ENCODE measurements around the gene KCNG2. TPM values are rescaled to one million over a fixed set of nuclear protein-coding genes. Genes with fewer than 3 reads are reported as not detected.

KCNG2 gene
- total and polyA plus RNA-seq, 9 of the 15 experiments (the other 6 are each of a cell fraction or from before 2014, with no cell fraction given), result not detected

- Histone ChIP-seq H3K4me1 (replicated peaks in 1 of 2; ENCODE audit: control insufficient read depth in 2 of 2, insufficient read depth in 2 of 2, low read length in 2 of 2) (peaks cover 0 to 20% of the 10 kb centered on the region in 2 experiments; a peak in 2 of 5 replicates), H3K9me1 (ENCODE audit: control insufficient read depth, insufficient read depth, low read length) (no peaks in the 10 kb centered on the region), H4K20me1 (replicated peaks; ENCODE audit: control insufficient read depth, insufficient read depth, low read length) (no peaks in the 10 kb centered on the region), H3K9me3 (replicated peaks; ENCODE audit: control insufficient read depth, insufficient read depth, low read depth, low read length) (no peaks in the 10 kb centered on the region), H3K4me2 (ENCODE audit: insufficient read depth, low read length) (no peak overlapping the region), H2AFZ (ENCODE audit: low read depth, low read length) (no peak overlapping the region), H3K27ac (ENCODE audit: extremely low read depth, low read depth, low read length) (no peak overlapping the region), H3K36me3 (ENCODE audit: control insufficient read depth, insufficient read depth, low read length) (no peaks in the 10 kb centered on the region), H3K4me3 (no peak overlapping the region), H3K9ac (ENCODE audit: insufficient read depth in 1 of 2, low read depth in 2 of 2, low read length in 2 of 2) (no peak overlapping the region; a peak in 1 of 4 replicates), H3K27me3 (ENCODE audit: control insufficient read depth in 2 of 2, insufficient read depth in 2 of 2, low read length in 2 of 2) (peaks cover 17 to 78% of the 10 kb centered on the region in 2 experiments; a peak in 4 of 5 replicates), H3K79me2 (ENCODE audit: control insufficient read depth, insufficient read depth, low read length) (no peaks in the 10 kb centered on the region)
- WGBS (ENCODE audit: insufficient coverage, low coverage, missing lambda C conversion rate), result 9% methylated on average over 12 of the region's 19 CpGs
- in situ Hi-C loops (cut with MboI), result no loop called here
- ATAC-seq (no peak), DNase-seq (ENCODE audit: extremely low read depth in 1 of 4, low spot score in 3 of 4) (no peak), FAIRE-seq (no peak)
- ChIA-PET POLR2A (no interaction called here), CTCF (ENCODE audit: low intra/inter-chr PET ratio) (no interaction called here)
- BruUV-seq (replicated peaks), result no TSS peak
- intact Hi-C loops (cut with micrococcal nuclease), result no loop called here
- no peak for TF ChIP-seq CREB5 (CRISPR knock-in tag; IDR thresholded peaks at IDR 0.05)
Observed at GRCh38 chr18:79870301-79871025, 72.7 kb downstream of the KCNG2 start.

GRCh38 chr18:79871026-79871390, 73.3 kb downstream of the KCNG2 start:
- no peak overlapping the region for H3K27ac ChIP-seq (ENCODE audit: extremely low read depth, low read depth, low read length)
- H2AFZ ChIP-seq (ENCODE audit: low read depth, low read length), result no peak overlapping the region
- no peak for ATAC-seq
- ChIA-PET CTCF (ENCODE audit: low intra/inter-chr PET ratio) (no interaction called here), POLR2A (interaction anchor here (0.6 kb wide), 1 partner anchor 170 kb away, joined by 4 read pairs; no protein-coding TSS in a partner anchor)
- no TSS peak for BruUV-seq (replicated peaks)
- intact Hi-C loops (cut with micrococcal nuclease), result no loop called here
- H3K36me3 ChIP-seq (ENCODE audit: control insufficient read depth, insufficient read depth, low read length), result no peaks in the 10 kb centered on the region
- H3K9ac ChIP-seq (ENCODE audit: insufficient read depth in 1 of 2, low read depth in 2 of 2, low read length in 2 of 2), result no peak overlapping the region
- in situ Hi-C loops (cut with MboI), result no loop called here
- 14% methylated on average over 15 of the region's 17 CpGs for WGBS (ENCODE audit: insufficient coverage, low coverage, missing lambda C conversion rate)
- no peak for TF ChIP-seq GTF2B (IDR thresholded peaks at IDR 0.05; ENCODE audit: extremely low read depth, insufficient read length)
- TF ChIP-seq POLR2G (IDR thresholded peaks at IDR 0.05; ENCODE audit: low read depth, low read length), result no peak
- no peak for TF ChIP-seq POLR2AphosphoS5 (IDR thresholded peaks at IDR 0.05; ENCODE audit: control insufficient read depth, insufficient read depth, low read depth, low read length)
- TF ChIP-seq EWSR1 (IDR thresholded peaks at IDR 0.05; ENCODE audit: borderline replicate concordance, low read depth, partially characterized antibody), result no peak
- no peak for TF ChIP-seq ARID1B (IDR thresholded peaks at IDR 0.05)
- TF ChIP-seq HDAC2 (IDR thresholded peaks at IDR 0.05), result no peak
- TF ChIP-seq CBX3 (IDR thresholded peaks at IDR 0.05; ENCODE audit: borderline replicate concordance in 1 of 2, low read length in 2 of 2), result no peak
- no peak for TF ChIP-seq SIRT6 (IDR thresholded peaks at IDR 0.05; ENCODE audit: low read depth, low read length)
- no peak for TF ChIP-seq ZNF23 (CRISPR knock-in tag; IDR thresholded peaks at IDR 0.05)
- no peak for TF ChIP-seq DDX20 (tag; IDR thresholded peaks at IDR 0.05; ENCODE audit: low read depth)
- H3K9me1 ChIP-seq (ENCODE audit: control insufficient read depth, insufficient read depth, low read length), result no peaks in the 10 kb centered on the region
- no peak for FAIRE-seq
- H3K27me3 ChIP-seq (ENCODE audit: control insufficient read depth in 2 of 2, insufficient read depth in 2 of 2, low read length in 2 of 2), result peaks cover 21 to 83% of the 10 kb centered on the region in 2 experiments; a peak in 4 of 5 replicates
- peaks cover 0 to 20% of the 10 kb centered on the region in 2 experiments; a peak in 2 of 5 replicates for H3K4me1 ChIP-seq (replicated peaks in 1 of 2; ENCODE audit: control insufficient read depth in 2 of 2, insufficient read depth in 2 of 2, low read length in 2 of 2)
- no peaks in the 10 kb centered on the region for H4K20me1 ChIP-seq (replicated peaks; ENCODE audit: control insufficient read depth, insufficient read depth, low read length)
- no peak overlapping the region for H3K4me2 ChIP-seq (ENCODE audit: insufficient read depth, low read length)
- no peak overlapping the region for H3K4me3 ChIP-seq
- H3K9me3 ChIP-seq (replicated peaks; ENCODE audit: control insufficient read depth, insufficient read depth, low read depth, low read length), result no peaks in the 10 kb centered on the region
- H3K79me2 ChIP-seq (ENCODE audit: control insufficient read depth, insufficient read depth, low read length), result no peaks in the 10 kb centered on the region
- no peak for DNase-seq (ENCODE audit: extremely low read depth in 1 of 4, low spot score in 3 of 4)

All from K562 (cell line).